ENCODE data around the gene GXYLT2. TPM values are rescaled to one million over a fixed set of nuclear protein-coding genes. Genes with fewer than 3 reads are reported as not detected.

The GXYLT2 gene
- total RNA-seq, result 49.0 and 51.0 TPM in 2 replicates

DNA sequence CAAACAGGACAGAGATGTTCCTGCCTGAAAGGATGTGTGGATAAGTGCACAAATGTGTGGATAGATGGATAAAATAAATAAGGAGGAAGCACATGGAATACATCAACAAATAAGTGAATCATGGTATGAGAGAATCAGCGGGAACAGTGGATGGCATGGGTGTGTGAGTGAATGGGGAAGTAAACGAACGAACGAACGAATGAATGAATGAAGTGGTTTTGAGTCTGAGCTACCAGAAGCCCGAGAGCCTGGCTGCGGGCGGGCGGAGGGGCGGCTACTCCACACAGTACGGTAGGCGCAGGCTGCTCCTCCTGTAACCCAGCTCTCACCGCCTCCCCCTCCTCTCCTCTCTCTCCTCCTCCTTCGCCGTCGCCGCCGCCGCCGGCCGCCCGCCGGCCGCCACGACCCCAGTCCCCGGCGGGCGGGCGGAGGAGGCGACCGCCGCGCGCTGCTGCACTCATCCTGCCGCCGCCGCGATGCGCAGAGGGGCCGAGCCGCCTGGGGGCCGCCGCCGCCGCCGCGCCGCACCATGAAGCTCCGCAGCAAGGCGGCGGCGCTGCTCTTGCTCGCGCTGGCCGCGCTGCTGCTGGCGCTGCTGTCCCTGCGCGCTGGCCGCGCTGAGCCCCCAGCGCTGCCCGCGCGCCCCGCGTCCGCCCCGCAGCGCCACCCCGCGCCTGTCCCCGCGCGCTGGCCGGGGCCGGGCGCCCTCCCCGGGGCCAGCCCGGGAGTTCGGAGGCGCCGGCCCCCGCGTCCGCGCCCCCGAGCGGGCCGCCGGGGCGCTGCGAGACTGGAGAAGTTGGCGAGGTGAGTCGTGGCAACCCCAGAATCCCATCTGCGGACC, at the start of gene GXYLT2:
Gene GXYLT2 (plus strand): TSS at position 342 of the 841 bp plus-strand sequence. CDS start 188 bp downstream, at position 530.

GRCh38 chr3:72847751-72848702, 39.8 kb upstream of the GXYLT2 start, which contains the start of gene SHQ1:
Gene SHQ1, minus strand, starts transcription at chr3:72848445. Its CDS starts 105 bp downstream, at chr3:72848340.

DNA sequence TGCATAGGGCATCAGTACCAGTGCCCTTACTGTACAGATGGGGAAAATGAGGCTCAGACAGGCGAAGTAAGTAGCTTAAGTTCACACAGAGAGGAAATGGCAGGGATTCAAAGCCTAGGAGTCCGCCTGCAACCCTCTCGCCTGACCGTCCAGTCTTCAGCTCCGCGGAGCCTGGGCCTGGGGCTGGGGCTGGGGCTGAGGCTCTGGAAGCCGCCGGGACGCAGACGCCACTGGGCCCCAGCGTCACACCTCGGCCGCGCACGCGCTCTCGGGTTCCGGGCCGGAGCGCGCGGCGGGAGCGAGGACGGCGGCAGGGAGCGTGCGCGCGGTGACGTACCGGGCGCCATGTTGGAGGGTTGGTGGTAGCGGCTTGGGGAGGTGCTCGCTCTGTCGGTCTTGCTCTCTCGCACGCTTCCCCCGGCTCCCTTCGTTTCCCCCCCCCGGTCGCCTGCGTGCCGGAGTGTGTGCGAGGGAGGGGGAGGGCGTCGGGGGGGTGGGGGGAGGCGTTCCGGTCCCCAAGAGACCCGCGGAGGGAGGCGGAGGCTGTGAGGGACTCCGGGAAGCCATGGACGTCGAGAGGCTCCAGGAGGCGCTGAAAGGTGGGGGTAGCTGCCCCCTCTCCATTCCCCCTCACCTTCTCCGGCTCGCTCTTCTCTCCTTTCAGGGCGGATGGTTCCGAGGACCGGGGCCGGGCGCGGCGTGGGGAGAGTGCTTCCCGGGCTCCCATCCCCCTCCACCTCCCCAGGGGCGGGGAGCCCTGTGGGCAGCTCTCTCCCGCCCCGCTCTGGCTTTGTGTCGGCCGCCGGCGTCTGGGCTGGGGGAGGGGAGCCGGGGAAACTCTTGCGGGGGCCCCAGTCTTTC, 108.9 kb downstream of the GXYLT2 start, which contains the start of gene PPP4R2:
Gene PPP4R2 (plus strand): TSS at position 339 of the 861 bp plus-strand sequence. CDS start 227 bp downstream, at position 566.

Small RNAs within 50 kb of the gene (small RNA-seq; reads per million reads assigned to genes)
- gene RF00017, result not detected

Other genes with a start within 250 kb of the GXYLT2 start
- gene SHQ1, start 39.6 kb upstream of the GXYLT2 start, total RNA-seq, result 26.1 and 34.8 TPM in 2 replicates
- 74.9 and 77.3 TPM in 2 replicates for gene PPP4R2, start 108.8 kb downstream of the GXYLT2 start, total RNA-seq
- gene EBLN2, start 173.6 kb downstream of the GXYLT2 start, total RNA-seq, result 6.7 and 6.8 TPM in 2 replicates

Data from articular chondrocyte of knee joint (primary cell).